HepG2 (cell line): Measurements from ENCODE around the gene PRMT6. TPM values are rescaled to one million over a fixed set of nuclear protein-coding genes. Genes with fewer than 3 reads are reported as not detected.

Experiments
- ADNP ChIP-seq: sonication (generic); formaldehyde crosslinking; IDR thresholded peaks from 2 replicates; pipeline ENCODE4 v1.4.0; 2020; ENCODE audit warnings: missing genetic modification reagents
- BCL6 ChIP-seq: IDR thresholded peaks from 2 replicates; pipeline ENCODE4 v1.6.1; 2016; ENCODE audit warnings: missing genetic modification reagents, missing compliant biosample characterization
- NAIF1 ChIP-seq: sonication (generic); formaldehyde crosslinking; IDR thresholded peaks from 2 replicates; pipeline ENCODE4 v1.5.0; 2020; ENCODE audit warnings: mild to moderate bottlenecking, missing genetic modification reagents, borderline replicate concordance
- NFE2 ChIP-seq: sonication (generic); formaldehyde crosslinking; IDR thresholded peaks from 2 replicates; pipeline ENCODE4 v1.4.0; 2020; ENCODE audit warnings: missing genetic modification reagents
- NR2C2 ChIP-seq: sonication (generic); formaldehyde crosslinking; IDR thresholded peaks from 2 replicates; pipeline ENCODE4 v1.4.0; 2020; ENCODE audit warnings: missing genetic modification reagents, mild to moderate bottlenecking, moderate library complexity, borderline replicate concordance
- PAF1 ChIP-seq: IDR thresholded peaks from 2 replicates; pipeline ENCODE4 v1.6.1; 2016; ENCODE audit warnings: missing genetic modification reagents, missing compliant biosample characterization
- RARG ChIP-seq: sonication (generic); formaldehyde crosslinking; IDR thresholded peaks from 2 replicates; pipeline ENCODE4 v1.4.0; 2020; ENCODE audit warnings: low read depth, mild to moderate bottlenecking, missing genetic modification reagents
- REPIN1 ChIP-seq: sonication (generic); formaldehyde crosslinking; IDR thresholded peaks from 2 replicates; pipeline ENCODE4 v1.8.0; 2022; ENCODE audit warnings: missing genetic modification reagents, low read depth, mild to moderate bottlenecking, borderline replicate concordance
- SETDB1 ChIP-seq: sonication (generic); formaldehyde crosslinking; IDR thresholded peaks from 2 replicates; pipeline ENCODE4 v1.5.1; 2020; ENCODE audit warnings: missing genetic modification reagents, mild to moderate bottlenecking, borderline replicate concordance
- SIN3A ChIP-seq: IDR thresholded peaks from 2 replicates; pipeline ENCODE4 v1.6.1; 2011; ENCODE audit warnings: low read depth, mild to moderate bottlenecking, control low read depth, low read length, borderline replicate concordance
- SKI ChIP-seq: fragments of 450-650 bp; IDR thresholded peaks from one replicate; pipeline ENCODE4 v1.6.1; 2018; ENCODE audit warnings: mild to moderate bottlenecking; ENCODE audit not compliant: partially characterized antibody
- SMAD9 ChIP-seq: sonication (generic); formaldehyde crosslinking; IDR thresholded peaks from 2 replicates; pipeline ENCODE4 v1.5.1; 2020; ENCODE audit warnings: mild to moderate bottlenecking, missing genetic modification reagents
- ZBTB3 ChIP-seq: sonication (generic); formaldehyde crosslinking; IDR thresholded peaks from 2 replicates; pipeline ENCODE4 v1.4.0; 2020; ENCODE audit warnings: low read depth, mild to moderate bottlenecking, moderate library complexity, missing genetic modification reagents, borderline replicate concordance
- ZNF570 ChIP-seq: sonication (generic); formaldehyde crosslinking; IDR thresholded peaks from 2 replicates; pipeline ENCODE4 v1.4.0; 2020; ENCODE audit warnings: mild to moderate bottlenecking, missing genetic modification reagents, borderline replicate concordance
- ZNF780A ChIP-seq: sonication (generic); formaldehyde crosslinking; IDR thresholded peaks from 2 replicates; pipeline ENCODE4 v1.8.0; 2022; ENCODE audit warnings: mild to moderate bottlenecking, missing genetic modification reagents, moderate library complexity
- ZNF883 ChIP-seq: sonication (generic); formaldehyde crosslinking; IDR thresholded peaks from 2 replicates; pipeline ENCODE4 v1.5.1; 2020; ENCODE audit warnings: mild to moderate bottlenecking, missing genetic modification reagents; ENCODE audit errors: not compliant biosample characterization
- polyA plus RNA-seq, 8 experiments: library from polyadenylated mRNA; depleted of rRNA in 3 of 8; stranded (reverse) in 7 of 8; unstranded in 1 of 8; fragments of >200 nt; fragmentation: Illumina TruSeq in 4 of 8; extraction: Trizol in 4 of 8; gene quantifications; 2 replicates each; pipeline versions ENCODE4 v1.2.1 to v1.2.3, GENCODE V29; 2011 to 2016; ENCODE audit warnings: low read depth in 4 of 8, missing spikeins in 1 of 8, mixed read lengths in 1 of 8; ENCODE audit not compliant: insufficient read depth in 1 of 8
- total RNA-seq, 5 experiments: library from RNA; depleted of rRNA; stranded (reverse); fragments of >200 nt; fragmentation: Illumina TruSeq; extraction: Trizol; gene quantifications; 2 replicates each; pipeline ENCODE4 v1.2.3, GENCODE V29; 2016; ENCODE audit warnings: low read depth in 1 of 5
- TF ChIP-seq, protein P1 (sequence below): sonication (generic); formaldehyde crosslinking; IDR thresholded peaks from 2 replicates; pipeline ENCODE4 v1.4.0; 2020; ENCODE audit warnings: mild to moderate bottlenecking, low read depth, missing genetic modification reagents
- TF ChIP-seq, protein P2 (sequence below): sonication (generic); formaldehyde crosslinking; IDR thresholded peaks from 2 replicates; pipeline ENCODE4 v1.8.1; 2023; ENCODE audit warnings: mild to moderate bottlenecking, missing genetic modification reagents
- TF ChIP-seq, protein P3 (sequence below): sonication (generic); formaldehyde crosslinking; IDR thresholded peaks from 2 replicates; pipeline ENCODE4 v1.4.0; 2020; ENCODE audit warnings: missing genetic modification reagents
- TF ChIP-seq, protein P4 (sequence below): sonication (generic); formaldehyde crosslinking; IDR thresholded peaks from 2 replicates; pipeline ENCODE4 v1.5.1; 2020; ENCODE audit warnings: missing genetic modification reagents, mild to moderate bottlenecking, borderline replicate concordance
- TF ChIP-seq, protein P5 (sequence below): fragments of 450-650 bp; IDR thresholded peaks from 2 replicates; pipeline ENCODE4 v1.6.1; 2016
- TF ChIP-seq, protein P6 (sequence below): sonication (generic); formaldehyde crosslinking; IDR thresholded peaks from 2 replicates; pipeline ENCODE4 v1.4.0; 2020; ENCODE audit warnings: missing genetic modification reagents

The PRMT6 gene
- total and polyA plus RNA-seq, 2 of the 13 experiments (the other 11 are each of a cell fraction or from before 2014, with no cell fraction given), result 8.1 to 15.8 TPM

DNA sequence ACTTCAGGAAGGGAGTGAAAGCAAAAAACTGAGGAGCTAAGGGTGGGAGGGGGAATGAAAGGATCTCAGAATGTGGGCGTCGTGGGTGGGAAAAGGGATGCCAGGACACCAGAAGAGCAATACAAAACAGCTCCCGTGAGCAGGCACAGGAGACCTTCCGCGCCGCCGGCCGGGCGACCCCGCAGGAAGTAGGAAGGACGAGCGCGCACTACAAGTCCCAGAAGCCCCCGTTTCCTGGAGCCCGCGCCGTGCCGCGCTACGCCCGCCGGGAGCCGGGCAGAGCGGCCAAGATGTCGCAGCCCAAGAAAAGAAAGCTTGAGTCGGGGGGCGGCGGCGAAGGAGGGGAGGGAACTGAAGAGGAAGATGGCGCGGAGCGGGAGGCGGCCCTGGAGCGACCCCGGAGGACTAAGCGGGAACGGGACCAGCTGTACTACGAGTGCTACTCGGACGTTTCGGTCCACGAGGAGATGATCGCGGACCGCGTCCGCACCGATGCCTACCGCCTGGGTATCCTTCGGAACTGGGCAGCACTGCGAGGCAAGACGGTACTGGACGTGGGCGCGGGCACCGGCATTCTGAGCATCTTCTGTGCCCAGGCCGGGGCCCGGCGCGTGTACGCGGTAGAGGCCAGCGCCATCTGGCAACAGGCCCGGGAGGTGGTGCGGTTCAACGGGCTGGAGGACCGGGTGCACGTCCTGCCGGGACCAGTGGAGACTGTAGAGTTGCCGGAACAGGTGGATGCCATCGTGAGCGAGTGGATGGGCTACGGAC is at the start of gene PRMT6 (continued):
- TF ChIP-seq ZBTB3 (CRISPR knock-in tag) (no peak), NR2C2 (CRISPR knock-in tag) (peak; percentile 70), SIN3A (no peak), SETDB1 (CRISPR knock-in tag) (no peak), ADNP (no peak), NAIF1 (no peak), SMAD9 (no peak), ZNF883 (CRISPR knock-in tag) (no peak), ZNF780A (no peak), ZNF570 (no peak), REPIN1 (CRISPR knock-in tag) (peak; percentile 41; the same call in 1 of the 2 replicates), NFE2 (CRISPR knock-in tag) (no peak), BCL6 (no peak), RARG (CRISPR knock-in tag) (no peak), SKI (no peak), PAF1 (CRISPR knock-in tag) (no peak)
- TF ChIP-seq, protein P1, sequence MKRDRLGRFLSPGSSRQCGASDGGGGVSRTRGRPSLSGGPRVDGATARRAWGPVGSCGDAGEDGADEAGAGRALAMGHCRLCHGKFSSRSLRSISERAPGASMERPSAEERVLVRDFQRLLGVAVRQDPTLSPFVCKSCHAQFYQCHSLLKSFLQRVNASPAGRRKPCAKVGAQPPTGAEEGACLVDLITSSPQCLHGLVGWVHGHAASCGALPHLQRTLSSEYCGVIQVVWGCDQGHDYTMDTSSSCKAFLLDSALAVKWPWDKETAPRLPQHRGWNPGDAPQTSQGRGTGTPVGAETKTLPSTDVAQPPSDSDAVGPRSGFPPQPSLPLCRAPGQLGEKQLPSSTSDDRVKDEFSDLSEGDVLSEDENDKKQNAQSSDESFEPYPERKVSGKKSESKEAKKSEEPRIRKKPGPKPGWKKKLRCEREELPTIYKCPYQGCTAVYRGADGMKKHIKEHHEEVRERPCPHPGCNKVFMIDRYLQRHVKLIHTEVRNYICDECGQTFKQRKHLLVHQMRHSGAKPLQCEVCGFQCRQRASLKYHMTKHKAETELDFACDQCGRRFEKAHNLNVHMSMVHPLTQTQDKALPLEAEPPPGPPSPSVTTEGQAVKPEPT (CRISPR knock-in tag), result no peak
- TF ChIP-seq, protein P2, sequence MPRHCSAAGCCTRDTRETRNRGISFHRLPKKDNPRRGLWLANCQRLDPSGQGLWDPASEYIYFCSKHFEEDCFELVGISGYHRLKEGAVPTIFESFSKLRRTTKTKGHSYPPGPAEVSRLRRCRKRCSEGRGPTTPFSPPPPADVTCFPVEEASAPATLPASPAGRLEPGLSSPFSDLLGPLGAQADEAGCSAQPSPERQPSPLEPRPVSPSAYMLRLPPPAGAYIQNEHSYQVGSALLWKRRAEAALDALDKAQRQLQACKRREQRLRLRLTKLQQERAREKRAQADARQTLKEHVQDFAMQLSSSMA (CRISPR knock-in tag), result no peak
- TF ChIP-seq, protein P3, sequence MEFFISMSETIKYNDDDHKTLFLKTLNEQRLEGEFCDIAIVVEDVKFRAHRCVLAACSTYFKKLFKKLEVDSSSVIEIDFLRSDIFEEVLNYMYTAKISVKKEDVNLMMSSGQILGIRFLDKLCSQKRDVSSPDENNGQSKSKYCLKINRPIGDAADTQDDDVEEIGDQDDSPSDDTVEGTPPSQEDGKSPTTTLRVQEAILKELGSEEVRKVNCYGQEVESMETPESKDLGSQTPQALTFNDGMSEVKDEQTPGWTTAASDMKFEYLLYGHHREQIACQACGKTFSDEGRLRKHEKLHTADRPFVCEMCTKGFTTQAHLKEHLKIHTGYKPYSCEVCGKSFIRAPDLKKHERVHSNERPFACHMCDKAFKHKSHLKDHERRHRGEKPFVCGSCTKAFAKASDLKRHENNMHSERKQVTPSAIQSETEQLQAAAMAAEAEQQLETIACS (CRISPR knock-in tag), result peak; percentile 42; the same call in 1 of the 2 replicates
- TF ChIP-seq, protein P4, sequence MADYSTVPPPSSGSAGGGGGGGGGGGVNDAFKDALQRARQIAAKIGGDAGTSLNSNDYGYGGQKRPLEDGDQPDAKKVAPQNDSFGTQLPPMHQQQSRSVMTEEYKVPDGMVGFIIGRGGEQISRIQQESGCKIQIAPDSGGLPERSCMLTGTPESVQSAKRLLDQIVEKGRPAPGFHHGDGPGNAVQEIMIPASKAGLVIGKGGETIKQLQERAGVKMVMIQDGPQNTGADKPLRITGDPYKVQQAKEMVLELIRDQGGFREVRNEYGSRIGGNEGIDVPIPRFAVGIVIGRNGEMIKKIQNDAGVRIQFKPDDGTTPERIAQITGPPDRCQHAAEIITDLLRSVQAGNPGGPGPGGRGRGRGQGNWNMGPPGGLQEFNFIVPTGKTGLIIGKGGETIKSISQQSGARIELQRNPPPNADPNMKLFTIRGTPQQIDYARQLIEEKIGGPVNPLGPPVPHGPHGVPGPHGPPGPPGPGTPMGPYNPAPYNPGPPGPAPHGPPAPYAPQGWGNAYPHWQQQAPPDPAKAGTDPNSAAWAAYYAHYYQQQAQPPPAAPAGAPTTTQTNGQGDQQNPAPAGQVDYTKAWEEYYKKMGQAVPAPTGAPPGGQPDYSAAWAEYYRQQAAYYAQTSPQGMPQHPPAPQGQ (CRISPR knock-in tag), result no peak
- TF ChIP-seq, protein P5, sequence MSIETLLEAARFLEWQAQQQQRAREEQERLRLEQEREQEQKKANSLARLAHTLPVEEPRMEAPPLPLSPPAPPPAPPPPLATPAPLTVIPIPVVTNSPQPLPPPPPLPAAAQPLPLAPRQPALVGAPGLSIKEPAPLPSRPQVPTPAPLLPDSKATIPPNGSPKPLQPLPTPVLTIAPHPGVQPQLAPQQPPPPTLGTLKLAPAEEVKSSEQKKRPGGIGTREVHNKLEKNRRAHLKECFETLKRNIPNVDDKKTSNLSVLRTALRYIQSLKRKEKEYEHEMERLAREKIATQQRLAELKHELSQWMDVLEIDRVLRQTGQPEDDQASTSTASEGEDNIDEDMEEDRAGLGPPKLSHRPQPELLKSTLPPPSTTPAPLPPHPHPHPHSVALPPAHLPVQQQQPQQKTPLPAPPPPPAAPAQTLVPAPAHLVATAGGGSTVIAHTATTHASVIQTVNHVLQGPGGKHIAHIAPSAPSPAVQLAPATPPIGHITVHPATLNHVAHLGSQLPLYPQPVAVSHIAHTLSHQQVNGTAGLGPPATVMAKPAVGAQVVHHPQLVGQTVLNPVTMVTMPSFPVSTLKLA, result no peak
- TF ChIP-seq, protein P6, sequence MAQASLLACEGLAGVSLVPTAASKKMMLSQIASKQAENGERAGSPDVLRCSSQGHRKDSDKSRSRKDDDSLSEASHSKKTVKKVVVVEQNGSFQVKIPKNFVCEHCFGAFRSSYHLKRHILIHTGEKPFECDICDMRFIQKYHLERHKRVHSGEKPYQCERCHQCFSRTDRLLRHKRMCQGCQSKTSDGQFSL (CRISPR knock-in tag), result 0 out of 2 replicates have a peak, but pooled peaks have one; percentile 32
